Gastroesophageal sphincter (tissue), 4 donors: Measurements from ENCODE around the gene B4GALT2. TPM values are rescaled to one million over a fixed set of nuclear protein-coding genes. Genes with fewer than 3 reads are reported as not detected.

Experiments used
- ATAC-seq: fragments of 150-250 bp; one replicate; pipeline ENCODE4 v1.9.1; 2016; ENCODE audit warnings: mild to moderate bottlenecking, moderate library complexity
- H3K27ac ChIP-seq, 4 donors: fragments of 200-600 bp; sonication (generic) in 3 of 4; 1 replicate in 3 of 4; 2 replicates in 1 of 4; pipeline ENCODE4 v1.5.1; 2016 to 2019
- H3K27me3 ChIP-seq: fragments of 200-600 bp; sonication (generic); one replicate; pipeline ENCODE4 v1.5.1; 2019
- H3K36me3 ChIP-seq, 2 donors: fragments of 200-600 bp; sonication (generic); one replicate each; pipeline ENCODE4 v1.5.1; 2019; ENCODE audit warnings: control low read depth in 1 of 2
- H3K4me1 ChIP-seq, 3 donors: fragments of 200-600 bp; sonication (generic); 1 replicate in 2 of 3; 2 replicates in 1 of 3; pipeline ENCODE4 v1.5.1; 2016 to 2019; ENCODE audit warnings: control low read depth in 2 of 3
- H3K4me3 ChIP-seq, 2 donors: fragments of 200-600 bp; sonication (generic); one replicate each; pipeline ENCODE4 v1.5.1; 2019; ENCODE audit warnings: mild to moderate bottlenecking in 1 of 2, moderate library complexity in 1 of 2
- H3K9me3 ChIP-seq, 3 donors: fragments of 200-600 bp; sonication (generic); one replicate each; pipeline ENCODE4 v1.5.1; 2017 to 2019; ENCODE audit warnings: control low read depth in 2 of 3
- EP300 ChIP-seq: sonication (generic); formaldehyde crosslinking; IDR thresholded peaks from one replicate; pipeline ENCODE4 v1.6.1; 2017; ENCODE audit warnings: antibody characterized with exemption, mild to moderate bottlenecking
- POLR2A ChIP-seq, 2 donors: fragments of 450-650 bp; IDR thresholded peaks; one replicate each; pipeline ENCODE4 v1.6.1; 2017; ENCODE audit warnings: antibody characterized with exemption in 2 of 2, mild to moderate bottlenecking in 2 of 2, moderate library complexity in 1 of 2
- POLR2AphosphoS5 ChIP-seq: sonication (generic); formaldehyde crosslinking; IDR thresholded peaks from one replicate; pipeline ENCODE4 v1.6.1; 2017; ENCODE audit warnings: antibody characterized with exemption
- WGBS, 2 donors: methylation state at CpG; one replicate each; pipeline ENCODE4 v1.1.5; 2018; ENCODE audit warnings: low coverage in 1 of 2; 5-methylcytosine and 5-hydroxymethylcytosine counted together
- total RNA-seq, 4 donors: library from RNA; depleted of rRNA; stranded (reverse); fragments of >200 nt; gene quantifications; one replicate each; pipeline ENCODE4 v1.1.0, GENCODE V29; 2016
- TF ChIP-seq, protein P1 (sequence below), 4 experiments: fragments of 200-600 bp in 2 of 4; fragments of 450-650 bp in 2 of 4; sonication (generic) in 1 of 4; IDR thresholded peaks; one replicate each; pipeline ENCODE4 v1.5.1; 2017 to 2019; ENCODE audit warnings: antibody characterized with exemption in 4 of 4, mild to moderate bottlenecking in 2 of 4, moderate library complexity in 2 of 4

The B4GALT2 gene
- total RNA-seq, 4 donors from 2014 or later = 34.4 to 129 (median 37.6) TPM

DNA sequence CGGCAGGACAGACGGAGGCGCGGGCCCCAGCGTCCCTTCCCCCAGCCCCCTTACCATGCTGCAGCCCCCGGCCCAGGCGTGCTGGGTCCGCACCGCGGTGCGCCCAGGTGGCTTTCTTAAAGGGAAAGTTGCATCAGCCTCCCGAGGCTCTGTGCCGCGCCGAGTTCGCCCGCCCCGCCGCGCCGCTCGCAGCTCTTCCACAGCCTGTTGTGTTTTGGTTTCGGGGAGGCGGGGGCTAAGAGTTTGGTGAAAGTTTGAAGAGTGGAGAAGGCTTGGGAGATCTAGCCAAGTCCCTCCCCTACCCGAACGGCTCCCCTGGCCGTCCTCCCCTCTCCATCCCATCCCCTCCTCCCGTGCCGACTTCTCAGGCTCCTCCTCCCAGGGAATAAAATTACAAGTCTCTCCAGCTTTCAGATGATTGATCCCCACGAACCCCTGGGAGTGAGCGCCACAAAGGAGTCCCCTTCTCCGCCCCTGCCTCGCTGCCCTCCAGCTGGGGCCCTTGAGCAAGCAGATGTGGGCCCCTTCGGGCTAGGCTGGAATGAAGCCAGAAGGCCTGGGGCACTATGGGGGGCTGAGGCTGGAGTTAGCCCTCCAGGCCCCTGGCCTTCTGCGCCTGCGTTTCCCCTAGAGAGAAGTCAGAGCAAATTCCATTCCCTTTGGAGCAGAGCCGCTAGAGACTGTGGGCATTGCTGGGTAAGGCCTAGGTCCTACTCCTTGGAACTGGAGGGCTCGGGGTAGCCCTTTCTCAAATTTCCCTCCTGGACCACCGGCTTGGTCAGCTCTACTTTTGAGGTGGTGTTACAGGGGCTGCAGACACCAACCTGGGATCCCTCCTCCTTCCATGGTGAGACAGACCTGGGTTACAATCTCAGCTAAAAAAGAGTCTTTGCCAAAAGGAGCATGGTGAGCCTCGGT, 52.5 kb downstream of the B4GALT2 start, which contains the start of gene SLC6A9:
TSS of gene SLC6A9 (minus strand) at position 211 of the 918 bp plus-strand sequence. CDS start 7,185 bp downstream, outside the sequence.
- H3K4me1 ChIP-seq = peaks cover 4 to 73% (median 30%) of the 10 kb centered on the region in 3 donors
- H3K27me3 ChIP-seq = no peaks in the 10 kb centered on the region
- TF ChIP-seq POLR2A (IDR thresholded peaks at IDR 0.05) (no peak), EP300 (no peak), POLR2AphosphoS5 (no peak)
- TF ChIP-seq, protein P1, sequence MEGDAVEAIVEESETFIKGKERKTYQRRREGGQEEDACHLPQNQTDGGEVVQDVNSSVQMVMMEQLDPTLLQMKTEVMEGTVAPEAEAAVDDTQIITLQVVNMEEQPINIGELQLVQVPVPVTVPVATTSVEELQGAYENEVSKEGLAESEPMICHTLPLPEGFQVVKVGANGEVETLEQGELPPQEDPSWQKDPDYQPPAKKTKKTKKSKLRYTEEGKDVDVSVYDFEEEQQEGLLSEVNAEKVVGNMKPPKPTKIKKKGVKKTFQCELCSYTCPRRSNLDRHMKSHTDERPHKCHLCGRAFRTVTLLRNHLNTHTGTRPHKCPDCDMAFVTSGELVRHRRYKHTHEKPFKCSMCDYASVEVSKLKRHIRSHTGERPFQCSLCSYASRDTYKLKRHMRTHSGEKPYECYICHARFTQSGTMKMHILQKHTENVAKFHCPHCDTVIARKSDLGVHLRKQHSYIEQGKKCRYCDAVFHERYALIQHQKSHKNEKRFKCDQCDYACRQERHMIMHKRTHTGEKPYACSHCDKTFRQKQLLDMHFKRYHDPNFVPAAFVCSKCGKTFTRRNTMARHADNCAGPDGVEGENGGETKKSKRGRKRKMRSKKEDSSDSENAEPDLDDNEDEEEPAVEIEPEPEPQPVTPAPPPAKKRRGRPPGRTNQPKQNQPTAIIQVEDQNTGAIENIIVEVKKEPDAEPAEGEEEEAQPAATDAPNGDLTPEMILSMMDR (IDR thresholded peaks at IDR 0.05) = no peak
- peak within 1 kb of the TSS; percentile 34 to 92 (median 90) for H3K27ac ChIP-seq
- WGBS, 2 donors = 6 to 58% methylated on average over 2 to 10 of the region's 40 CpGs
- H3K4me3 ChIP-seq = peak within 1 kb of the TSS; percentile 57 to 89
- H3K9me3 ChIP-seq = no peaks in the 10 kb centered on the region
- H3K36me3 ChIP-seq = no peaks in the 10 kb centered on the region
- peak; percentile 37 for ATAC-seq

DNA sequence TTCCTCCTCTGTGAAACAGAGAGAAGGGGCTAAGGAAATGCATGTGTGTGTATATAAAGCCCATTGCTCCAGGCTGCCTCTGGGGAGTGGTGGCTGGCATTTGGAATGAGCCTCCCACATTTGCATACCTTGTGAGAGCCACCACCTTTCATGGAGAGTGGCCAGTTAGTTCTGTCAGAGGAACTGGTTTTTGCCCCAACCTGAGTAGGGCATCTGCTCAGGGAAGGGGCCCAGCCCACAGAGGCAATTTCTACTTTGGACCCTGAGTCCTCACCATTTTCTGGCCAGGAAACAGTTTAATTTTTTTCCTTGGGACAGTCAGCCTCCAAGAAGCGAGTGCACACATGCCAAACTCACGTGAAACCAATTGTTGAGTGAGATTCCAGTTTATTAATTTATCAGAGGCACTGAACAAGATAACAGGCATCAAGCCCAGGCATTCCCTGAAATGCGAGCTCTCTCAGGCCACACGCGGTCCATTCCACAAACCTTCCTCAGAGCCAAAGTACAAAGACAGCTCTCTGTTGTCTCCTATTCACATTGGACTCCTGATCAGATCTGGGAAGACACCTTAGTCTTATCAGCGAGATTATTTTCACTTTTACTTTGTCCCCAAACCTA, 53.3 kb downstream of the B4GALT2 start:
- 36 to 50% methylated on average over 3 of the region's 6 CpGs for WGBS, 2 donors
- no peak for ATAC-seq
- Histone ChIP-seq H3K9me3 (no peaks in the 10 kb centered on the region), H3K4me3 (no peak overlapping the region), H3K27me3 (no peaks in the 10 kb centered on the region), H3K27ac (peak overlapping the region; percentile 7 to 92 (median 90)), H3K36me3 (no peaks in the 10 kb centered on the region), H3K4me1 (peaks cover 4 to 80% (median 33%) of the 10 kb centered on the region in 3 donors)
- TF ChIP-seq EP300 (no peak), POLR2A (IDR thresholded peaks at IDR 0.05) (no peak), POLR2AphosphoS5 (no peak)
- TF ChIP-seq, protein P1 (IDR thresholded peaks at IDR 0.05) = no peak

DNA sequence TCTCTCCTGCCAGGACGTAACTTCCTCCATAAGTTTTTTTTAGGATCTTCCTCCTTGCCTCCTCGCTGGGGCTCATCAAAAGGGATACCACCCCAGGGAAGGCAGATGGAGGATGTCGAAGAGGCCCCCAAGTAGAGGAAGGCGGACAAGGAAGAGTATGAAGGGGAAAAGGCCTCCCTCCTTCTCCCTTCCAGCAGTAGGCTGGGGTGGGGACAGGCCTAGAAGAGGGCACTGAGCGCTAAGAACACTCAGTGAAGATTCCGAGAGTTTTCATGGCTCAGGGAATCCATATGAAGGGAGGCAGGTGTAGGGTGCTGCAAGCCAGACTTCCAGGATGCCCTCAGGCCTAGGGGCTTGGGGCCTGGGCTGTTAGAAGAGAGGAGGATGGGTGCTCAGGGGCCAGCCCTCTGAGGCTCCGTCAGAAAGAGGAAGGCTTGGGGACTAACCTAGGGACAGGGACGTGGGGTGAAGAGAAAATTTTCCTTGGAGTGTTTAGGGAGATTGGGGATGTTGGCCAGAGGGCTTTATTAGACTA, 54.1 kb downstream of the B4GALT2 start:
- 65 to 100% methylated on average over 1 to 4 of the region's 8 CpGs for WGBS, 2 donors
- Histone ChIP-seq H3K4me3 (no peak overlapping the region), H3K27ac (peak overlapping the region in 3 of 4 donors; percentile 89 to 92 (median 90)), H3K27me3 (no peaks in the 10 kb centered on the region), H3K36me3 (no peaks in the 10 kb centered on the region), H3K9me3 (no peaks in the 10 kb centered on the region), H3K4me1 (peaks cover 4 to 80% (median 33%) of the 10 kb centered on the region in 3 donors)
- ATAC-seq = no peak
- TF ChIP-seq EP300 = no peak
- TF ChIP-seq POLR2AphosphoS5 = no peak
- TF ChIP-seq, protein P1 (IDR thresholded peaks at IDR 0.05) = no peak
- no peak for TF ChIP-seq POLR2A (IDR thresholded peaks at IDR 0.05)

DNA sequence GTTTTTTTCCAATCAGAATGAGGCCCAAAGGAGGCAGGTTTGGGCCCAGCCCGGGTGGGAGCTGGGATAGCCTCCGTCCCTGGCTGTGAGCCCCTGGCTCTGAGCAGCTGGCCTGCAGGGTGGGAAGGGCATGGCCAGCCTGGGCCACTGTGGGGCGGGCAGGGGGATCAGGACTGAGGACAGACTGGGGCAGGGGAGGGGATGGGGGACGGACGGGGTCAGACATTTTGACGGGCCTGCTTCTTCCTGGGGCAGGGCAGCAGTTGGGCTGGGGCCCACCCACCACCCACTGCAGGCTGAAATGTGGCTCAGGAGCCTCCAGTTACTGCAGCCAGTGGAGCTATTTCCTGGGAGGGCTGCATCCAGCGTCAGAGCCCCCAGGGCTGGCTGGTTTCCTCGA, 54.7 kb downstream of the B4GALT2 start:
- peaks cover 4 to 77% (median 33%) of the 10 kb centered on the region in 3 donors for H3K4me1 ChIP-seq
- H3K36me3 ChIP-seq = no peaks in the 10 kb centered on the region
- H3K27ac ChIP-seq = peak overlapping the region in 3 of 4 donors; percentile 8 to 92 (median 90)
- H3K4me3 ChIP-seq = no peak overlapping the region
- no peaks in the 10 kb centered on the region for H3K9me3 ChIP-seq
- no peaks in the 10 kb centered on the region for H3K27me3 ChIP-seq
- no peak for TF ChIP-seq POLR2AphosphoS5
- TF ChIP-seq, protein P1 (IDR thresholded peaks at IDR 0.05) = no peak
- no peak for TF ChIP-seq EP300
- TF ChIP-seq POLR2A (IDR thresholded peaks at IDR 0.05) = no peak
- no peak for ATAC-seq
- WGBS, 2 donors = 0% methylated on average over 1 of the region's 8 CpGs; no CpG with 5 or more reads in 1 of the 2 donors
